Measurements from ENCODE around the gene STON2. TPM values are rescaled to one million over a fixed set of nuclear protein-coding genes. Genes with fewer than 3 reads are reported as not detected.

The STON2 gene
- total RNA-seq, 1 experiment from 2014 or later = 9.1 TPM

GRCh38 chr14:81408595-81408994 is 8.5 kb upstream of the STON2 start:
- H3K36me3 ChIP-seq (ENCODE audit: low read depth) = no peaks in the 10 kb centered on the region
- POLR2A ChIA-PET (ENCODE audit: unreplicated experiment) = no interaction called here
- CTCF ChIA-PET = no interaction called here
- no peak overlapping the region for H3K4me3 ChIP-seq
- H3K79me2 ChIP-seq (ENCODE audit: low read depth) = no peaks in the 10 kb centered on the region
- no peaks in the 10 kb centered on the region for H3K27me3 ChIP-seq (ENCODE audit: insufficient read depth, low read depth)
- no peaks in the 10 kb centered on the region for H4K20me1 ChIP-seq (ENCODE audit: insufficient read depth)
- peak overlapping the region; percentile 20 for H3K4me2 ChIP-seq
- no peak for TF ChIP-seq EZH2 (IDR thresholded peaks at IDR 0.05; ENCODE audit: low read depth)
- TF ChIP-seq, protein P1, sequence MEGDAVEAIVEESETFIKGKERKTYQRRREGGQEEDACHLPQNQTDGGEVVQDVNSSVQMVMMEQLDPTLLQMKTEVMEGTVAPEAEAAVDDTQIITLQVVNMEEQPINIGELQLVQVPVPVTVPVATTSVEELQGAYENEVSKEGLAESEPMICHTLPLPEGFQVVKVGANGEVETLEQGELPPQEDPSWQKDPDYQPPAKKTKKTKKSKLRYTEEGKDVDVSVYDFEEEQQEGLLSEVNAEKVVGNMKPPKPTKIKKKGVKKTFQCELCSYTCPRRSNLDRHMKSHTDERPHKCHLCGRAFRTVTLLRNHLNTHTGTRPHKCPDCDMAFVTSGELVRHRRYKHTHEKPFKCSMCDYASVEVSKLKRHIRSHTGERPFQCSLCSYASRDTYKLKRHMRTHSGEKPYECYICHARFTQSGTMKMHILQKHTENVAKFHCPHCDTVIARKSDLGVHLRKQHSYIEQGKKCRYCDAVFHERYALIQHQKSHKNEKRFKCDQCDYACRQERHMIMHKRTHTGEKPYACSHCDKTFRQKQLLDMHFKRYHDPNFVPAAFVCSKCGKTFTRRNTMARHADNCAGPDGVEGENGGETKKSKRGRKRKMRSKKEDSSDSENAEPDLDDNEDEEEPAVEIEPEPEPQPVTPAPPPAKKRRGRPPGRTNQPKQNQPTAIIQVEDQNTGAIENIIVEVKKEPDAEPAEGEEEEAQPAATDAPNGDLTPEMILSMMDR (conservative IDR thresholded peaks at IDR 0.05) = no peak
- H3K27ac ChIP-seq = peak overlapping the region; percentile 52; the same call in 1 of the 2 replicates
- H3K9me3 ChIP-seq (ENCODE audit: insufficient read depth, low read depth) = no peaks in the 10 kb centered on the region
- H3K9me2 ChIP-seq (ENCODE audit: insufficient read depth) = no peaks in the 10 kb centered on the region
- peak in 1 of 2 experiments; percentile 91 for DNase-seq
- no peak overlapping the region for H2AFZ ChIP-seq
- peaks cover 10% of the 10 kb centered on the region for H3K4me1 ChIP-seq (replicated peaks; ENCODE audit: insufficient read depth)
- intact Hi-C loops (cut with micrococcal nuclease; ENCODE audit: unreplicated experiment) = no loop called here
- no TSS peak for BruUV-seq (replicated peaks)
- no peaks in the 10 kb centered on the region for H3F3A ChIP-seq (ENCODE audit: insufficient read depth, low read depth)

GRCh38 chr14:81406863-81407262 is 6.7 kb upstream of the STON2 start:
- CTCF ChIA-PET = no interaction called here
- H3K79me2 ChIP-seq (ENCODE audit: low read depth) = no peaks in the 10 kb centered on the region

GRCh38 chr14:81402123-81402495 is 2.0 kb upstream of the STON2 start:
- H4K20me1 ChIP-seq (ENCODE audit: insufficient read depth) = no peaks in the 10 kb centered on the region
- no peaks in the 10 kb centered on the region for H3K9me2 ChIP-seq (ENCODE audit: insufficient read depth)
- H3K27me3 ChIP-seq (ENCODE audit: insufficient read depth, low read depth) = no peaks in the 10 kb centered on the region
- CTCF ChIA-PET = no interaction called here
- H3K79me2 ChIP-seq (ENCODE audit: low read depth) = no peaks in the 10 kb centered on the region; the same call in 1 of the 2 replicates
- H3K27ac ChIP-seq = peak overlapping the region; percentile 99
- BruUV-seq (replicated peaks) = TSS peak; percentile 57
- intact Hi-C loops (cut with micrococcal nuclease; ENCODE audit: unreplicated experiment) = no loop called here
- DNase-seq = peak in 1 of 2 experiments; percentile 42
- peaks cover 48% of the 10 kb centered on the region for H3K4me1 ChIP-seq (replicated peaks; ENCODE audit: insufficient read depth)
- H3K36me3 ChIP-seq (ENCODE audit: low read depth) = no peaks in the 10 kb centered on the region
- no peak overlapping the region for H3K4me3 ChIP-seq
- no peaks in the 10 kb centered on the region for H3K9me3 ChIP-seq (ENCODE audit: insufficient read depth, low read depth)
- POLR2A ChIA-PET (ENCODE audit: unreplicated experiment) = no interaction called here
- no peak for TF ChIP-seq EZH2 (IDR thresholded peaks at IDR 0.05; ENCODE audit: low read depth)
- TF ChIP-seq, protein P1 (conservative IDR thresholded peaks at IDR 0.05) = no peak
- H3K4me2 ChIP-seq = peak overlapping the region; percentile 78
- peaks cover 31% of the 10 kb centered on the region for H3F3A ChIP-seq (ENCODE audit: insufficient read depth, low read depth)
- peak overlapping the region; percentile 10; the same call in 1 of the 2 replicates for H2AFZ ChIP-seq

More at GRCh38 chr14:81406863-81407262, 6.7 kb upstream of the STON2 start:
- Histone ChIP-seq H3K9me2 (ENCODE audit: insufficient read depth) (no peaks in the 10 kb centered on the region), H3K4me2 (no peak overlapping the region), H3K27ac (no peak overlapping the region), H2AFZ (no peak overlapping the region), H3K4me3 (no peak overlapping the region), H4K20me1 (ENCODE audit: insufficient read depth) (no peaks in the 10 kb centered on the region), H3F3A (ENCODE audit: insufficient read depth, low read depth) (peaks cover 5% of the 10 kb centered on the region), H3K36me3 (ENCODE audit: low read depth) (no peaks in the 10 kb centered on the region), H3K4me1 (replicated peaks; ENCODE audit: insufficient read depth) (peaks cover 25% of the 10 kb centered on the region), H3K9me3 (ENCODE audit: insufficient read depth, low read depth) (no peaks in the 10 kb centered on the region), H3K27me3 (ENCODE audit: insufficient read depth, low read depth) (no peaks in the 10 kb centered on the region)
- peak in 1 of 2 experiments; percentile 48 for DNase-seq
- TF ChIP-seq, protein P1 (conservative IDR thresholded peaks at IDR 0.05) = no peak
- no peak for TF ChIP-seq EZH2 (IDR thresholded peaks at IDR 0.05; ENCODE audit: low read depth)
- intact Hi-C loops (cut with micrococcal nuclease; ENCODE audit: unreplicated experiment) = no loop called here
- no TSS peak for BruUV-seq (replicated peaks)
- POLR2A ChIA-PET (ENCODE audit: unreplicated experiment) = no interaction called here
